Fibroblast of pulmonary artery (primary cell): ENCODE results near the gene APOL5.
"Not testable (repeated sequence)": the region's sequence is repeated elsewhere in the genome, so short reads cannot be mapped to it uniquely, and the experiment has no call there.

Source experiments
- DNase-seq: peaks from one replicate; pipeline ENCODE4 v3.0.0-alpha.2; 2010; ENCODE audit warnings: low read depth
- H3K4me3 ChIP-seq: replicated peaks from 2 replicates; pipeline ENCODE4 v1.5.1; 2011; ENCODE audit warnings: low read depth, mild to moderate bottlenecking, control low read depth, low read length, moderate library complexity
- TF ChIP-seq, protein P1 (sequence below): IDR thresholded peaks from 2 replicates; pipeline ENCODE4 v1.5.1; 2011; ENCODE audit warnings: mild to moderate bottlenecking, control low read depth, low read length, inconsistent platforms; ENCODE audit errors: missing control alignments

APOL5 gene

DNA sequence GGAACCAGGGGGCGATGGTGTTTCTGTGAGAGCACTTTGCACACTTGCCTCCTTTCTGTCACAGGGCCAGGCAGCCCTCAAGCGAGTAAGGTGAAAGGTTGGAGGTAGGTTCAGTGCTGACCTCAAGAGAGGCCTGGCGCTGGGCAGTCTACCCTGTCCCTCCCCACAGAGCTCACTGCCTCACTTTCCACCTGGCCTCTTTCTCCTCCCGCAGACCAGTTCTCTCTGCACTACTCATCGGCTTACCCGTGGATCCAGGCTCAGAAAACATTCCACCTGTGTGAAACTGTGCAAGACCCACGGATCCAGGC, 16.8 kb downstream of the APOL5 start:
- H3K4me3 ChIP-seq, result no peak overlapping the region
- no peak for DNase-seq
- TF ChIP-seq, protein P1, sequence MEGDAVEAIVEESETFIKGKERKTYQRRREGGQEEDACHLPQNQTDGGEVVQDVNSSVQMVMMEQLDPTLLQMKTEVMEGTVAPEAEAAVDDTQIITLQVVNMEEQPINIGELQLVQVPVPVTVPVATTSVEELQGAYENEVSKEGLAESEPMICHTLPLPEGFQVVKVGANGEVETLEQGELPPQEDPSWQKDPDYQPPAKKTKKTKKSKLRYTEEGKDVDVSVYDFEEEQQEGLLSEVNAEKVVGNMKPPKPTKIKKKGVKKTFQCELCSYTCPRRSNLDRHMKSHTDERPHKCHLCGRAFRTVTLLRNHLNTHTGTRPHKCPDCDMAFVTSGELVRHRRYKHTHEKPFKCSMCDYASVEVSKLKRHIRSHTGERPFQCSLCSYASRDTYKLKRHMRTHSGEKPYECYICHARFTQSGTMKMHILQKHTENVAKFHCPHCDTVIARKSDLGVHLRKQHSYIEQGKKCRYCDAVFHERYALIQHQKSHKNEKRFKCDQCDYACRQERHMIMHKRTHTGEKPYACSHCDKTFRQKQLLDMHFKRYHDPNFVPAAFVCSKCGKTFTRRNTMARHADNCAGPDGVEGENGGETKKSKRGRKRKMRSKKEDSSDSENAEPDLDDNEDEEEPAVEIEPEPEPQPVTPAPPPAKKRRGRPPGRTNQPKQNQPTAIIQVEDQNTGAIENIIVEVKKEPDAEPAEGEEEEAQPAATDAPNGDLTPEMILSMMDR, result no peak

DNA sequence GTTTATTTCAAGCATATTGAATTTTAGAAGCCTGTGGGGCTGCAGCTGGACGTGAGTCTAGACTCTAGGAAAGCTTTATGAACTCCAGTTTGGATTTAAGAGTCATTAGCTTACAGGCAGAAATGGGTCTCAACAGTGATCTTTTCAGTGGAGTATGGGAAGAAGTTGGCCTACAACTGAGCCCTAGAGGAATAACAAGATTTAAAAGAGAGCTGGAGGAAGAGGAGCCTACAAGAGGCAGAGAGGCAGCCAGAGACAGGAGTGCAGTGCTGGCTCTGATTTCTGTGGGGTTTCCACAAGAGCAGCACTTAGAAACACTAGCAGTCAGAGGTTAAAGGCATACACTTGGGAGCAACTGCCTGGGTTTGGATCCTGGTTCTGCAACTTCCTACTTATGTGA, 17.9 kb downstream of the APOL5 start:
- TF ChIP-seq, protein P1, result no peak
- no peak overlapping the region for H3K4me3 ChIP-seq
- DNase-seq, result no peak

DNA sequence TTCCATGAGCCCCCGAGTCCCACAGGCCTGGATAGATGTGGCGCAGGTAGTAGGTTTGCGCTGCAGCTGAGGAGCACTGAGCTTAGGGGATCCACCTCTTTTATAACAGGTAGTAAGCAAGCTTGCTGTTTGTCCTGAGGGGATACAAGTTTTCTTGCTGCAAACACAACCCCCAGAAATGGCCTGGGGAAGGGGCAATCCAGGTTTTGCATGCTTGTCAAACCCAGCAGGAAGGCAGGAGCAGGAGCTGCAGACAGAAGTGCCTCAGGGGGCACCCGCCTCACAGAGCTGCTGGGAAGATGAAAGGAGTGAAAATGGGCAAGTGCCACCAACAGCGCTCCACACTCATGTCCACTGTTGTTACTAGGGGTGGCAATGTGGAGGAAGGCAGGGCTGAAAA, 18.5 kb downstream of the APOL5 start:
- no peak overlapping the region for H3K4me3 ChIP-seq
- no peak for DNase-seq
- TF ChIP-seq, protein P1, result no peak

DNA sequence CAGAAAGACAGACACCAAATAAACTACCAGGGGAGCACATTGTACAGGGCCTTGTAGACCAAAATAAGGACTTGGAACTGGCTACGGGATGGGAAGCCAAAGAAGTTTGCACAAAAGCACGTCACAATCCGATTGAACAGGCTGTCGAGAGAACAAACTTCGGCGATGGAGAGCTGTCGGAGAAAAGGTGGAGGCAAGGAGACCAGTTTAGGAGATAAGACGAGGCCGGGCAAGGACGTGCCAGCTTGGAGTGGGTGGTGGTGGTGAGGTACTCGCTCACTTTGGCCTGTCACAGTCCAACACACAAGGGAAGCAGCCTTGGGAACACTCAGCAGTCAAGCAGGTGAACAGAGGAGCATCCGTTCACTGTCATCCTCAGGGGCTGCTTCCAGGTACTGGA, 19.0 kb downstream of the APOL5 start:
- no peak overlapping the region for H3K4me3 ChIP-seq
- no peak for DNase-seq
- TF ChIP-seq, protein P1, result no peak

DNA sequence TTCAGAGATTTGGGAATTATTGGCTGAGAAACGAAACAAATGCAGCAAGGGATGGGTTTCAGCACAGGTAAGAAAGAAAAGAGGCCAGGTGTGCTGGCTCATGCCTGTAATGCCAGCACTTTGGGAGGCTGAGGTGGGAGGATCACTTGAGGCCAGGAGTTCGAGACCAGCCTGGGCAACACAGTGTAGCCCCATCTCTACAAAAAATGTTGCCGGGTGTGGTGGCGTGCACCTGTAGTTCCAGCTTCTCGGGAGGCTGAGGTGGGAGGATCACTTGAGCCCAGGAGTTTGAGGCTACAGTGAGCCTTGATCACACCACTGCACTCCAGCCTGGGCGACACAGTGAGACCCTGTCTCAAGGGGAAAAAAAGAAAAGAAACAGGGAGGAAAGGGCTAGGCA, 20.2 kb downstream of the APOL5 start:
- H3K4me3 ChIP-seq, DNase-seq: not testable (repeated sequence)

DNA sequence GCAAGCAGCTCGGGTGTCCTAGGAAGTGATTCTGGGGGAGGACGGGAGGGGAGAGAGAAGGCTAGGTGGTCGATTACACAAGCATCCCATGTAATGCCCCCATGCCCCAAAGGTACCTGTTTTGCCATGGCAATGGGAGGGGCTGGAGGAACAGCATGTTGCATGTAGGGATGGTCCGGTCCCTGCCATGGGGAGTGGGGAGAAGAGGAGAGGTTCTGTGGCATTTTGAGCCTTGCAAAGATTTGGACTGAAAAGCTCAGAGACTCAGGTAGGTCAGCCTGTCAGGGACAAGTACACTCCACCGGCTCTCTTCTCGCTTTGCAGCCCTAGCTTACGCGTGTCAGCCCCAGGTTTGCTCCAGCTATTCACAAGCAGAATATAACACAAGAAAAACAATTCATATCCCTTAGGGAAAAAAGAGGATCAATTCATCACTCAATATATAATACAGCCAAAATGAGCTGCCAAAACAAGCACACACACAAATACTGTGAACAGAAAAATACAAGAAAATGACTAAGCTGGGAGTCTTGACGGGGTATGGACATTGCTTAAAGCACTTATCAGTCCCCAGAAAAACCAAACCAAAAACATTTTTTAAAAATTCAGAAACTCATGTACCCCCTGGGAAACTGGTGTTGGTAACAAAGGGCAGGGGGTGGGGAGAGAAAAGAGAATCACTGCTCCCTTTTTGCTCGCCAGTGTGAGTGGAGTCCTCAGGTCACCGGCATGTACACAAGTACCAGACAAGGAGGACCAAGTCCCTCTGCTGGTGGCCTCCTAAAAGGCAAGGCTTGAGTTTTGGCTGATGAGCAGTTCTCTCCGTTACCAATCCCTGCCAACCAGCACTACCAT, 21.6 kb downstream of the APOL5 start:
- no peak for DNase-seq
- TF ChIP-seq, protein P1, result peak; percentile 29
- H3K4me3 ChIP-seq, result no peak overlapping the region

DNA sequence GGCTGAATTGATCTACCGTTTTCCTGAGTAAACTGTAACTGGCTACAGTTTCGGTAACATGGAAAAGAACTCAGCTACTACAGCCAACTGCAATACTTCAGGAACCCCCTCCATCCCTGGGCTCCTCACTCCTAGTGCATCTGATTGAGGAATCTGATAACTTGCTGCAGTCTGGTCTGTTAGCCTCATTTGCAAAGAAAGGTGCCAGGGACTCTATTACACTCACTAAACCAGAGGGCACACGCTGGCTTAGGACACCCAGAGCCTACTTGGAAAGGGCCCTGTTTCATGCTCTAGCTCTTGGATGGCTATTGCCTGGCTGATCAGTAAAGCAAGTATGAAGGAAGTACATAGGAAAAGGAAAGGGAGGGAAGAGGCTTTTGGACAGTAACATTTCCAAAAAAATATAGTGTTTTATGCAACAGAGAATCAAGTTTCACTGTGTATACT, 22.3 kb downstream of the APOL5 start:
- DNase-seq, result no peak

More for the DNA sequence above, 22.3 kb downstream of the APOL5 start:
- TF ChIP-seq, protein P1, result no peak
- no peak overlapping the region for H3K4me3 ChIP-seq
